ENCODE measurements around the gene HRAS. TPM values are rescaled to one million over a fixed set of nuclear protein-coding genes. Genes with fewer than 3 reads are reported as not detected.

The HRAS gene
- total RNA-seq, 1 experiment from 2014 or later = 90.2 TPM

DNA sequence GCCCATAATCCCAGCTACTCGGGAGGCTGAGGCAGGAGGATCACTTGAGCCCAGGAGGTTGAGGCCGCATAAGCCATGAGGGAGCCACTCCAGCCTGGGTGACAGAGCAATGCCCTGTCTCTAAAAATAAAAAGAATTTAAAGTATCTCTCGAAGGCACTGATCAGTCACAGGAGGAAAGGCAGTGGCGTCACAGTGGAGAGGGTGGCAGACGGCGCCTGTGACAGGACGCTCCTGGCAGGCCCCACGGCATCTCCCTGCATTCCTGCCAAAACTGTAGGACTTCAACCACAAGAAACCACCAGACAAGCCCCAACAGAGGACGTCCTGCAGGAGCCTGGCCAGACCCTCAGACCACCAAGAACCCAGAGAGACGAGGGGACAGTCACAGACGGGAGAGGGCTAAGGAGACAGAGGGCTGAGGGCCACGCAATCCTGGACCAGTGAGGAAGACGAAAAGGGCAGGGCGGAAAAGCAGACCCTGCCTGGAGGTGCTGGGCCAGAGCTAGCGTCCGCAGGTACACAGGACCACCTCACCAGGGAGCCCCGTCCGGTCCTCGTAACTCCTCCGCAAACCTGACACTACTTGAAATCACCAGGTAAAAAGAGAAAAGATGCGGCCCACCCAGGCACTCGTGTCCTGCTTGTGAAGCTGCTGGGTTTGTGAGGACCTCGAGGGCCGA, 34.2 kb downstream of the HRAS start:
- peaks cover 14% of the 10 kb centered on the region for H3K4me1 ChIP-seq (ENCODE audit: insufficient read depth, low read length, poor library complexity, severe bottlenecking)
- POLR2A ChIA-PET (ENCODE audit: low non-redundant PET) = no interaction called here
- intact Hi-C loops (cut with micrococcal nuclease; ENCODE audit: unreplicated experiment) = no loop called here
- DNase-seq (ENCODE audit: low spot score) = no peak
- H3K36me3 ChIP-seq (ENCODE audit: insufficient read depth, low read length, poor library complexity, severe bottlenecking) = peaks cover 29% of the 10 kb centered on the region
- no peaks in the 10 kb centered on the region for H3K9me3 ChIP-seq (ENCODE audit: low read depth, low read length, poor library complexity, severe bottlenecking)
- no peak for TF ChIP-seq EZH2 (IDR thresholded peaks at IDR 0.05; ENCODE audit: borderline replicate concordance, low read depth, low read length, poor library complexity, severe bottlenecking)
- TF ChIP-seq, protein P1, sequence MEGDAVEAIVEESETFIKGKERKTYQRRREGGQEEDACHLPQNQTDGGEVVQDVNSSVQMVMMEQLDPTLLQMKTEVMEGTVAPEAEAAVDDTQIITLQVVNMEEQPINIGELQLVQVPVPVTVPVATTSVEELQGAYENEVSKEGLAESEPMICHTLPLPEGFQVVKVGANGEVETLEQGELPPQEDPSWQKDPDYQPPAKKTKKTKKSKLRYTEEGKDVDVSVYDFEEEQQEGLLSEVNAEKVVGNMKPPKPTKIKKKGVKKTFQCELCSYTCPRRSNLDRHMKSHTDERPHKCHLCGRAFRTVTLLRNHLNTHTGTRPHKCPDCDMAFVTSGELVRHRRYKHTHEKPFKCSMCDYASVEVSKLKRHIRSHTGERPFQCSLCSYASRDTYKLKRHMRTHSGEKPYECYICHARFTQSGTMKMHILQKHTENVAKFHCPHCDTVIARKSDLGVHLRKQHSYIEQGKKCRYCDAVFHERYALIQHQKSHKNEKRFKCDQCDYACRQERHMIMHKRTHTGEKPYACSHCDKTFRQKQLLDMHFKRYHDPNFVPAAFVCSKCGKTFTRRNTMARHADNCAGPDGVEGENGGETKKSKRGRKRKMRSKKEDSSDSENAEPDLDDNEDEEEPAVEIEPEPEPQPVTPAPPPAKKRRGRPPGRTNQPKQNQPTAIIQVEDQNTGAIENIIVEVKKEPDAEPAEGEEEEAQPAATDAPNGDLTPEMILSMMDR (conservative IDR thresholded peaks at IDR 0.05; ENCODE audit: low read depth, low read length) = no peak
- no peak overlapping the region for H3K4me3 ChIP-seq (ENCODE audit: low read depth, low read length, poor library complexity, severe bottlenecking)
- no TSS peak for BruUV-seq (replicated peaks)
- CTCF ChIA-PET = no interaction called here
- no peak overlapping the region for H3K27ac ChIP-seq (ENCODE audit: low read depth, low read length, poor library complexity, severe bottlenecking)
- no peaks in the 10 kb centered on the region for H3K27me3 ChIP-seq (replicated peaks; ENCODE audit: insufficient read depth, low read depth, low read length, poor library complexity)

DNA sequence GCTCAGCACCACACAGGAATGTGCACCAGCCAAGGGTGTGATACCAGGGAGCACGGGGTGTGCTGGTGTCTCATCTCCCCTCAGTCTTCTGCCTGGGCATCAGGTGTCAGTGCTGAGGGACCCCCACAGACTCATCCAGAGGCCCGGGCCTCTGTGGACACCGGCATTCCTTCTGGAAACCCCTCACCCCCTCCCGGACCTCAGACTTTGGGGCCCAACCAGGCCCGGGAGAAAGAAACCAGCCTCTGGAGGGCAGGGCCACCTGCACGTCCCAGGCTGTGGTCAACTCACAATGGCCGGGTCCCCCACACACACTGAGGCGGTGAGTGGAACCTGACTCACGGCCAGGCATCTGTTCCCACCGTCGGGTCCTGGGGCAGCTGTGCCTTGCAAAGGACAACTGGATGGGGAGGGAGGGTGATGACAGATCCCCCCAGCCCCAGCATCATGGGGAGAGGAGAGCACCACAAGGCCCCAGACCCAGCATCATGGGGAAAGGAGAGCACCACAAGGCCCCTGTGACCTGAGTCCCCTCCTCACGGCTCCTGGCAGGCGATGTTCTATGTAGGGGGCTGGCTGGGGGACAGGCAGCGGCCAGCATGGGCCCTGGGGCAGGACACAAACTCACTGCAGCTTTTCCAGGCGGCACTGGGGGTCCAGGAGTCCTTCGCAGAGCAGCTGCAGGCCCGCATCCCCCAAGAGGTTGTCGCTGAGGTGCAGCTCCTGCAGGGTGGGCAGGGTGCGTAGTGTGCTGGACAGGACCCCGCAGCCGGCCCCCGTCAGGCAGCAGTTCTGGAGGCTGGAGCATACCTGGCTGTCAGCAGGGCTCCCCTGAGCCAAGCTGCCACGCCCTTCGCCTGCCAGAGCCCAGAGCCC, 35.9 kb downstream of the HRAS start:
- intact Hi-C loops (cut with micrococcal nuclease; ENCODE audit: unreplicated experiment) = no loop called here
- DNase-seq (ENCODE audit: low spot score) = no peak
- no peak overlapping the region for H3K27ac ChIP-seq (ENCODE audit: low read depth, low read length, poor library complexity, severe bottlenecking)
- H3K9me3 ChIP-seq (ENCODE audit: low read depth, low read length, poor library complexity, severe bottlenecking) = no peaks in the 10 kb centered on the region
- no TSS peak for BruUV-seq (replicated peaks)
- peaks cover 5% of the 10 kb centered on the region for H3K4me1 ChIP-seq (ENCODE audit: insufficient read depth, low read length, poor library complexity, severe bottlenecking)
- H3K27me3 ChIP-seq (replicated peaks; ENCODE audit: insufficient read depth, low read depth, low read length, poor library complexity) = no peaks in the 10 kb centered on the region
- CTCF ChIA-PET = no interaction called here
- no peak overlapping the region for H3K4me3 ChIP-seq (ENCODE audit: low read depth, low read length, poor library complexity, severe bottlenecking)
- H3K36me3 ChIP-seq (ENCODE audit: insufficient read depth, low read length, poor library complexity, severe bottlenecking) = peaks cover 31% of the 10 kb centered on the region
- TF ChIP-seq, protein P1 (conservative IDR thresholded peaks at IDR 0.05; ENCODE audit: low read depth, low read length) = no peak
- TF ChIP-seq EZH2 (IDR thresholded peaks at IDR 0.05; ENCODE audit: borderline replicate concordance, low read depth, low read length, poor library complexity, severe bottlenecking) = no peak
- POLR2A ChIA-PET (ENCODE audit: low non-redundant PET) = no interaction called here

DNA sequence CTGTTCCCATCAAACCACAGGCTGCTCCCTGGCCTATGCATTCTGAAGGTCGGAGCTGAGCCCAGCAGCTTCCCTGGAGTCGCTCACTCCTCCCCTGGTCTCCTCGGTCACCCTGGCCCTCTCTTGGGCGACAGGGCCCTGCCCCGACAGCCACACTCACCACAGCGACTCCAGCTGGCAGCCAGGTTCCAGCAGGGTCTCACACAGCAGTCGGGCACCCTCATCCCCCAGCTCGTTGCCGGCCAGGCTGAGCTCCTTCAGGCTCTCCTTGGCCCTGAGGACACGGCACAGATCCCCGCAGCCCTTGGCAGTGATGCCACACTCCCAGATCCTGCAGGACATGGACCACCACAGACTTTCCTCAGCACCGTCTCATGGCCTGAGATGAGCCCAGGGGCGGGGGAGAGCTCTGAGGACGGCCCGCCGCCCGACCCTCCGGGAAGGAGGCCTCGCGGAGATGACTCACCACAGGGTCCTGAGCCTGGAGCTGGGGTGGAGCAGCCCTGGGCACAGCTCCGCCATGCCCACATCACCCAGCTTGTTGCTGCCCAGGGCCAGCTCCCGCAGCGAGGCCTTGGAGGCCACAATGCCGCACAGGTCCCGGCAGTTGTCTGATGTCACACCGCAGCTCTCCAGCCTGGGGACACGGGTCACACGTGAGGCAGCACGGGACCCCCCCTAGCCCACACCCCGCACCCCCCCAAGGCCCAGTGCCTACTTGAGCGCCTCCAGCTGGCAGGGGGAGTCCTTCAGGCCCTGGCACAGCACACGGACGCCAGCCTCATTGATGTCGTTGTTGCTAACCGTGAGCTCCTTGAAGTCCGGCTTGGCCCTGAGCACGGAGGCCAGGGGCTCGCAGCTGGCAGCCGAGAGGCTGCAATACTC, 36.8 kb downstream of the HRAS start:
- TF ChIP-seq, protein P1 (conservative IDR thresholded peaks at IDR 0.05; ENCODE audit: low read depth, low read length) = no peak
- no peak for TF ChIP-seq EZH2 (IDR thresholded peaks at IDR 0.05; ENCODE audit: borderline replicate concordance, low read depth, low read length, poor library complexity, severe bottlenecking)
- Histone ChIP-seq H3K4me3 (ENCODE audit: low read depth, low read length, poor library complexity, severe bottlenecking) (no peak overlapping the region), H3K27me3 (replicated peaks; ENCODE audit: insufficient read depth, low read depth, low read length, poor library complexity) (no peaks in the 10 kb centered on the region), H3K4me1 (ENCODE audit: insufficient read depth, low read length, poor library complexity, severe bottlenecking) (no peaks in the 10 kb centered on the region), H3K36me3 (ENCODE audit: insufficient read depth, low read length, poor library complexity, severe bottlenecking) (peaks cover 37% of the 10 kb centered on the region), H3K27ac (ENCODE audit: low read depth, low read length, poor library complexity, severe bottlenecking) (no peak overlapping the region), H3K9me3 (ENCODE audit: low read depth, low read length, poor library complexity, severe bottlenecking) (no peaks in the 10 kb centered on the region)
- ChIA-PET CTCF (no interaction called here), POLR2A (ENCODE audit: low non-redundant PET) (no interaction called here)
- intact Hi-C loops (cut with micrococcal nuclease; ENCODE audit: unreplicated experiment) = no loop called here
- no peak for DNase-seq (ENCODE audit: low spot score)
- no TSS peak for BruUV-seq (replicated peaks)

Data from A673 (cell line).